ENCODE measurements around the gene MYH9. TPM values are rescaled to one million over a fixed set of nuclear protein-coding genes. Genes with fewer than 3 reads are reported as not detected.

The MYH9 gene
- polyA plus RNA-seq, 1 donor from 2014 or later, result 7.1 TPM

DNA sequence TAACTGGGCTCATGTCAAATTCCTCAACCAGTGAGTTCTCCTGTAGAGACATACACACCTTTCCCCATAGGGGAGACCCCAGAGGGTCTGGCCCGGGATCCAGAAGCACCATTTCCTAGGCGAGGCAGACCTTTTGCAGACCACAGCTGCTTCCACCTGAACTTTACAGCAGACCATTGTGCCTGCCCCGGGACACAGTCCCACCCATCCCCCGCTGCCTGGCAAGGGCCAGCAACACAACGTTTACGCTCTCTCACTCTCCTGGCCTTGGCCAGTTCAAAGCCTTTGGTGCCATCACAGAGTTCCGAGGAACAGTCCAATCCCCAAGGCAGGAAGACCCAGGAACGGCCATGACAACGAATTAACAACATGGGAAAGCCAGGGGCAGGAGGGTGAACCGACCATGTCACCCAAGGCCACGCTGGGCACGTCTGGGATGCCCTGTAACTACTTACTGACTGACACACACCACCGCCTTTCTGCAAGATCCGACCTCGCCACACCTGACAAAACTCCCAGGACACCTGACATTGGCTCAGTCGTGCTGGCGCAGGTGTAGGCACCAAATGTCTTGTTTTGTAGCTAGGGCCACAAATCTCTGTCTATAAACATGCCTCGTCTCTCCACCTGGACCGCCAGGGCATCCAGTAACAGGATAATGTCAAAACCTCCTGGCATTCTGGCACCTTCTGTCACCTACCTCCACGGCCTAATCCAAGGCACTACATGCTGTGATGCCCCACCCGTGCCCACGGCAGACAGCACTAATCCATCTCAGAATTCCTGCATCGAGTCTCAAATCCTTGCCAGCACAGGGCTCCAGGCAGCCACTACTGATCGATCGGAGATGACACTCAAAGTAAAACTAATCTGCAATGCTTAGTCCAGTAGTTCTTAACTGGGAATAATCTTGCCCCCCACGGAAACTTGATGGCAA lies 51.3 kb downstream of the MYH9 start:
- H3K4me3 ChIP-seq (ENCODE audit: low read length), result no peak overlapping the region
- H3K27ac ChIP-seq (ENCODE audit: low read length), result no peak overlapping the region
- no peaks in the 10 kb centered on the region for H3F3A ChIP-seq (ENCODE audit: insufficient read depth, low read length, poor library complexity, severe bottlenecking)
- no peaks in the 10 kb centered on the region for H4K20me1 ChIP-seq (ENCODE audit: insufficient read depth)
- no peaks in the 10 kb centered on the region for H3K9me2 ChIP-seq (ENCODE audit: insufficient read depth, low read length)
- no peak overlapping the region for H2AFZ ChIP-seq (ENCODE audit: low read depth, low read length)
- H3K27me3 ChIP-seq (ENCODE audit: insufficient read depth, low read depth, low read length), result no peaks in the 10 kb centered on the region
- H3K4me2 ChIP-seq (ENCODE audit: low read length), result no peak overlapping the region
- no peaks in the 10 kb centered on the region for H3K36me3 ChIP-seq (ENCODE audit: insufficient read depth, low read length)
- TF ChIP-seq MXI1 (conservative IDR thresholded peaks at IDR 0.05; ENCODE audit: poor library complexity, severe bottlenecking) (no peak), TAF1 (IDR thresholded peaks at IDR 0.05; ENCODE audit: low read depth) (no peak), SMC3 (conservative IDR thresholded peaks at IDR 0.05; ENCODE audit: poor library complexity) (no peak), EZH2 (IDR thresholded peaks at IDR 0.05; ENCODE audit: borderline replicate concordance, insufficient read depth, low read length, poor library complexity, severe bottlenecking) (no peak), EP300 (conservative IDR thresholded peaks at IDR 0.05; ENCODE audit: poor library complexity, severe bottlenecking) (no peak), POLR2AphosphoS5 (IDR thresholded peaks at IDR 0.05) (no peak), RAD21 (conservative IDR thresholded peaks at IDR 0.05) (no peak)
- H3K9me3 ChIP-seq (ENCODE audit: low read length), result no peaks in the 10 kb centered on the region
- no peak overlapping the region for H3K9ac ChIP-seq (ENCODE audit: low read length)
- no peaks in the 10 kb centered on the region for H3K79me2 ChIP-seq (replicated peaks; ENCODE audit: insufficient read depth, low read length)

DNA sequence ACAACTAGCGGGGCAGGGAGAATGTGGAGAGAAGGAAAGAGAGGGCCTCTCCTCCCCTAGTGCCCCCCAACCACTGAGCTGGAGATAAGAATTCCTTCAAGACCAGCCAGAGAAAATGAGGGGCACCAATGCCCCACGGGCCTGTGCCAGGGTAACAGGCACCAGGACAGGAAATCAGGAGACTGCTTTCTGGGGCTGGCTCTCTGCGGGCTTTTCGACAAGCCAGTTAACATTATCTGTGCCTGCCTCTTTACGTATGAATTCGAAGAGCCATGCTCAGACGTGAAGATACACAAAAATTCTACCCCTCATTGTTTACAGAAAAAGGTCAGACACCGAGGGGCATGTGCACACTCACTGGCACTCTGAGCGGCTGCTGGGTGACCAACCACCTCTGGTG lies 52.1 kb downstream of the MYH9 start:
- no peaks in the 10 kb centered on the region for H3K79me2 ChIP-seq (replicated peaks; ENCODE audit: insufficient read depth, low read length)
- no peaks in the 10 kb centered on the region for H3K9me2 ChIP-seq (ENCODE audit: insufficient read depth, low read length)
- no peak overlapping the region for H3K4me2 ChIP-seq (ENCODE audit: low read length)
- no peak overlapping the region for H2AFZ ChIP-seq (ENCODE audit: low read depth, low read length)
- H3K9ac ChIP-seq (ENCODE audit: low read length), result no peak overlapping the region
- no peak overlapping the region for H3K27ac ChIP-seq (ENCODE audit: low read length)
- no peaks in the 10 kb centered on the region for H4K20me1 ChIP-seq (ENCODE audit: insufficient read depth)
- H3K9me3 ChIP-seq (ENCODE audit: low read length), result no peaks in the 10 kb centered on the region
- H3K4me3 ChIP-seq (ENCODE audit: low read length), result no peak overlapping the region
- TF ChIP-seq REST (IDR thresholded peaks at IDR 0.05; ENCODE audit: borderline replicate concordance), result no peak
- no peak for TF ChIP-seq EZH2 (IDR thresholded peaks at IDR 0.05; ENCODE audit: borderline replicate concordance, insufficient read depth, low read length, poor library complexity, severe bottlenecking)
- TF ChIP-seq POLR2AphosphoS5 (IDR thresholded peaks at IDR 0.05), result no peak
- no peak for TF ChIP-seq EP300 (conservative IDR thresholded peaks at IDR 0.05; ENCODE audit: poor library complexity, severe bottlenecking)
- TF ChIP-seq RAD21 (conservative IDR thresholded peaks at IDR 0.05), result no peak
- no peak for TF ChIP-seq MXI1 (conservative IDR thresholded peaks at IDR 0.05; ENCODE audit: poor library complexity, severe bottlenecking)
- TF ChIP-seq TAF1 (IDR thresholded peaks at IDR 0.05; ENCODE audit: low read depth), result no peak
- TF ChIP-seq SMC3 (conservative IDR thresholded peaks at IDR 0.05; ENCODE audit: poor library complexity), result no peak
- TF ChIP-seq CTCF (IDR thresholded peaks at IDR 0.05; ENCODE audit: poor library complexity, severe bottlenecking), result no peak
- no peaks in the 10 kb centered on the region for H3K36me3 ChIP-seq (ENCODE audit: insufficient read depth, low read length)
- H3K27me3 ChIP-seq (ENCODE audit: insufficient read depth, low read depth, low read length), result no peaks in the 10 kb centered on the region
- no peaks in the 10 kb centered on the region for H3F3A ChIP-seq (ENCODE audit: insufficient read depth, low read length, poor library complexity, severe bottlenecking)
